ENCODE data around the gene PLA2G4A. TPM values are rescaled to one million over a fixed set of nuclear protein-coding genes. Genes with fewer than 3 reads are reported as not detected.

The PLA2G4A gene
- total and polyA plus RNA-seq, 2 donors (not counting 1 experiment from before 2014, with no cell fraction given), result 0.15 TPM; not detected in 1

- no peaks in the 10 kb centered on the region for H3K27me3 ChIP-seq (replicated peaks in 1 of 4; ENCODE audit: control extremely low read depth in 1 of 4, control insufficient read depth in 3 of 4, insufficient read depth in 4 of 4, low read length in 3 of 4)
- H3K27ac ChIP-seq (ENCODE audit: low read length in 2 of 2), result no peak overlapping the region
- H3K27ac Mint-ChIP-seq, result no peak overlapping the region
- H4K20me1 ChIP-seq (ENCODE audit: control insufficient read depth, insufficient read depth, low read length, poor library complexity, severe bottlenecking), result no peaks in the 10 kb centered on the region
- H3K9me3 ChIP-seq (ENCODE audit: control extremely low read depth in 1 of 3, control insufficient read depth in 2 of 3, insufficient read depth in 1 of 3, low read length in 2 of 3), result no peaks in the 10 kb centered on the region
- intact Hi-C loops (cut with micrococcal nuclease), result no loop called here
- no peaks in the 10 kb centered on the region for H3K4me1 Mint-ChIP-seq
- no peaks in the 10 kb centered on the region for H3K36me3 ChIP-seq (replicated peaks in 1 of 2; ENCODE audit: control extremely low read depth in 1 of 2, control insufficient read depth in 1 of 2, extremely low read depth in 1 of 2, insufficient read depth in 2 of 2, low read length in 1 of 2)
- no peak overlapping the region for H3K4me3 Mint-ChIP-seq
- CTCF ChIA-PET, result no interaction called here
- H3K4me3 ChIP-seq (ENCODE audit: control extremely low read depth in 1 of 5, extremely low read depth in 1 of 5, insufficient read depth in 1 of 5, low read depth in 2 of 5, low read length in 4 of 5), result no peak overlapping the region
- no peak overlapping the region for H3K4me2 ChIP-seq (replicated peaks; ENCODE audit: low read depth, low read length, poor library complexity, severe bottlenecking)
- H3K79me2 ChIP-seq (ENCODE audit: control insufficient read depth, insufficient read depth, low read length), result no peaks in the 10 kb centered on the region
- DNase-seq (no peak), ATAC-seq (ENCODE audit: low read depth) (no peak)
- 92% methylated on average over 6 of the region's 8 CpGs for WGBS (ENCODE audit: insufficient coverage)
- no peaks in the 10 kb centered on the region for H3K9me3 Mint-ChIP-seq (ENCODE audit: insufficient read depth)
- no peaks in the 10 kb centered on the region for H3K4me1 ChIP-seq (ENCODE audit: control insufficient read depth in 2 of 2, insufficient read depth in 2 of 2, low read length in 2 of 2)
- H3K27me3 Mint-ChIP-seq, result no peaks in the 10 kb centered on the region
- POLR2A ChIA-PET, result no interaction called here
- TF ChIP-seq CTCF (IDR thresholded peaks at IDR 0.05) (no peak), EZH2 (IDR thresholded peaks at IDR 0.05; ENCODE audit: borderline replicate concordance, insufficient read depth, low read depth, low read length, poor library complexity, severe bottlenecking) (no peak)
- H2AFZ ChIP-seq (ENCODE audit: insufficient read depth, low read depth, low read length, poor library complexity, severe bottlenecking), result no peak overlapping the region
- H3K9ac ChIP-seq (ENCODE audit: low read length), result no peak overlapping the region
Measured at GRCh38 chr1:186943891-186944686, 115.3 kb downstream of the PLA2G4A start.

- Histone ChIP-seq H3K4me2 (replicated peaks; ENCODE audit: low read depth, low read length, poor library complexity, severe bottlenecking) (no peak overlapping the region), H3K4me3 (ENCODE audit: control extremely low read depth in 1 of 5, extremely low read depth in 1 of 5, insufficient read depth in 1 of 5, low read depth in 2 of 5, low read length in 4 of 5) (no peak overlapping the region), H4K20me1 (ENCODE audit: control insufficient read depth, insufficient read depth, low read length, poor library complexity, severe bottlenecking) (no peaks in the 10 kb centered on the region), H3K4me1 (ENCODE audit: control insufficient read depth in 2 of 2, insufficient read depth in 2 of 2, low read length in 2 of 2) (no peaks in the 10 kb centered on the region), H2AFZ (ENCODE audit: insufficient read depth, low read depth, low read length, poor library complexity, severe bottlenecking) (no peak overlapping the region), H3K9me3 (ENCODE audit: control extremely low read depth in 1 of 3, control insufficient read depth in 2 of 3, insufficient read depth in 1 of 3, low read length in 2 of 3) (no peaks in the 10 kb centered on the region), H3K79me2 (ENCODE audit: control insufficient read depth, insufficient read depth, low read length) (no peaks in the 10 kb centered on the region), H3K27me3 (replicated peaks in 1 of 4; ENCODE audit: control extremely low read depth in 1 of 4, control insufficient read depth in 3 of 4, insufficient read depth in 4 of 4, low read length in 3 of 4) (no peaks in the 10 kb centered on the region), H3K27ac (ENCODE audit: low read length in 2 of 2) (no peak overlapping the region), H3K36me3 (replicated peaks in 1 of 2; ENCODE audit: control extremely low read depth in 1 of 2, control insufficient read depth in 1 of 2, extremely low read depth in 1 of 2, insufficient read depth in 2 of 2, low read length in 1 of 2) (no peaks in the 10 kb centered on the region), H3K9ac (ENCODE audit: low read length) (no peak overlapping the region)
- intact Hi-C loops (cut with micrococcal nuclease), result no loop called here
- Mint-ChIP-seq H3K4me3 (no peak overlapping the region), H3K9me3 (ENCODE audit: insufficient read depth) (no peaks in the 10 kb centered on the region), H3K27ac (no peak overlapping the region), H3K4me1 (no peaks in the 10 kb centered on the region), H3K27me3 (no peaks in the 10 kb centered on the region)
- ChIA-PET CTCF (no interaction called here), POLR2A (no interaction called here)
- no peak for DNase-seq
- no peak for ATAC-seq (ENCODE audit: low read depth)
- TF ChIP-seq CTCF (IDR thresholded peaks at IDR 0.05), result no peak
- no peak for TF ChIP-seq EZH2 (IDR thresholded peaks at IDR 0.05; ENCODE audit: borderline replicate concordance, insufficient read depth, low read depth, low read length, poor library complexity, severe bottlenecking)
- WGBS (ENCODE audit: insufficient coverage), result 96% methylated on average over 4 of the region's 4 CpGs
Measured at GRCh38 chr1:186945146-186945545, 116.4 kb downstream of the PLA2G4A start.

All from B cell (primary cell).